GM21447 (cell line): ENCODE data around the gene EMID1.
A peak's percentile ranks its signal among the peaks of the same experiment; 100 is the strongest.

ENCODE experiments used
- ATAC-seq: cut with Tn5 transposase; IDR thresholded peaks from one replicate; pipeline ENCODE4 v1.9.1; 2021; ENCODE audit not compliant: unreplicated experiment

EMID1 gene

GRCh38 chr22:29205594-29206371 is at the start of gene EMID1:
Gene EMID1, plus strand, starts transcription at chr22:29205896. Its CDS starts 143 bp downstream, at chr22:29206039.
- ATAC-seq, result no peak

GRCh38 chr22:29155966-29156365 is 49.7 kb upstream of the EMID1 start:
- no peak for ATAC-seq

GRCh38 chr22:29156507-29156906 is 49.2 kb upstream of the EMID1 start:
- no peak for ATAC-seq

- no peak for ATAC-seq
Observed at GRCh38 chr22:29157759-29158535, 47.7 kb upstream of the EMID1 start.

DNA sequence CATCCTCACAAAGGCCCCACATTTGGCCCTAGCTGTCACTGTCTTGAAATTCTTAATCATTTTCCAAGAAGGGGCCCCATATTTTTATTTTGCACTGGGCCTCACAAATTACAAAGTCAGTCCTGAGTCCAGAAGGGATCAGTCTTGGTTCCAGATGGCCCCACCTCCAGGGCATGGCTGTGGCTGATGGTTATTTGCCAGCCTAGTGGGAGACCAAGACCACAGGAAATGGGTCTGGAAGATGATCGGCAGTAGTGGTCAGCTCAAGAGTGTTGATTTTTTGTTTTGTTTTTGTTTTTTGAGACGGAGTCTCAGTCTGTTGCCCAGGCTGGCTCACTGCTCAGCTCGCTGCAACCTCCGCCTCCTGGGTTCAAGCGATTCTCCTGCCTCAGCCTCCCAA is 47.1 kb upstream of the EMID1 start:
- ATAC-seq, result no peak

DNA sequence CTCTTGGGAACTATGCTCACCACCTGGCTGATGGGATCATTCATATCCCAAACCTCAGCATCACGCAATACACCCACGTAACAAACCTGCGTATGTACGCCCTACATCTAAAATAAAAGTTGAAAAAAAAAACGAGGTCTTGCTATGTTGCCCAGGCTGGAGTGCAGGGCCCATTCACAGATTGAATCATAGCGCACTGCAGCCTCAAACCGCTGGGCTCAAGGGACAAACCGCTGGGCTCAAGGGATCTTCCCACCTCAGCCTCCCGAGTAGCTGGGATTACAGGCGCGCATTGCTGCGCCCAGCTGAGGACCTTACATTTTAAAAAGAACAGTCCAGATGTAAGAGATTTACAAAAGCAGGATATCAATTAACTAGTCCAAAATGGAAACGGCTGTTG is 41.9 kb upstream of the EMID1 start:
- ATAC-seq, result no peak

DNA sequence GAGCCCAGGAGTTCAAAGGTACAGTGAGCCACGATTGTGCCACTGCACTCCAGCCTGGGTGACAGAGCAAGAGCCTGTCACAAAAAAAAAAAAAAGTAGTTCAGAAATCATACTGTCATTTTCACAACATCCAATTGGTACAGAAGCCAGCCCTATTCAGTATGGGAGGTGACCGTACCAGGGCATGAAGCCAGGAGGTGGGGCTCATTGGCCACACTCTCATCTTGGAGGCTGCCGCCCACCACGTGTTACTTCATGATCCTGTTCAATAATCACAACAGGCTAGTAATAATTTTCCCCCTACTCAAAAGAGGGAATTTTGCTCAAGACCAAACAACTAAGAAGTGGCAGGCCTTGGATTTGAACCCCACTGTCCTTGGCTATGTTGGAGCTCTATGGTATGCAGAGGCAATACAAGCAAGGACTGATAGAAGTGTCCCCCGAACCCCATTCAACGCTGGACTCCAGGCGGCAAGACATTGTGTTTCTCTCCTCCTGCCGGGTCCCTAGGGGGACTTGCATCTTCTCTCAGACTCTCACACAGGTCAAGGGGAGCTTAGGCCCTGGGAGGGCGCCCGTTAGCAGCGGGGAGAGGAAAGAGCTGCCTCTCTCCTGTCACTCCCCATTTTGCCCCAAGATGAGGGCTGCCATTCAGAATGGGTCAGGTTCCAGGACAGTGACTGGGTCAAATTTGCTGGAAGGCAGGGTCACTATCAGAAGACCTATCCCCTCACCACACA is 40.2 kb upstream of the EMID1 start:
- ATAC-seq, result no peak

- no peak for ATAC-seq
Observed at GRCh38 chr22:29166180-29166579, 39.5 kb upstream of the EMID1 start.

- peak; percentile 75 for ATAC-seq
Observed at GRCh38 chr22:29167032-29167911, 38.4 kb upstream of the EMID1 start.

- ATAC-seq, result no peak
Observed at GRCh38 chr22:29171721-29172120, 34.0 kb upstream of the EMID1 start.

- ATAC-seq, result no peak
Observed at GRCh38 chr22:29172216-29172615, 33.5 kb upstream of the EMID1 start.

GRCh38 chr22:29175312-29175835 is 30.3 kb upstream of the EMID1 start:
- ATAC-seq, result no peak

DNA sequence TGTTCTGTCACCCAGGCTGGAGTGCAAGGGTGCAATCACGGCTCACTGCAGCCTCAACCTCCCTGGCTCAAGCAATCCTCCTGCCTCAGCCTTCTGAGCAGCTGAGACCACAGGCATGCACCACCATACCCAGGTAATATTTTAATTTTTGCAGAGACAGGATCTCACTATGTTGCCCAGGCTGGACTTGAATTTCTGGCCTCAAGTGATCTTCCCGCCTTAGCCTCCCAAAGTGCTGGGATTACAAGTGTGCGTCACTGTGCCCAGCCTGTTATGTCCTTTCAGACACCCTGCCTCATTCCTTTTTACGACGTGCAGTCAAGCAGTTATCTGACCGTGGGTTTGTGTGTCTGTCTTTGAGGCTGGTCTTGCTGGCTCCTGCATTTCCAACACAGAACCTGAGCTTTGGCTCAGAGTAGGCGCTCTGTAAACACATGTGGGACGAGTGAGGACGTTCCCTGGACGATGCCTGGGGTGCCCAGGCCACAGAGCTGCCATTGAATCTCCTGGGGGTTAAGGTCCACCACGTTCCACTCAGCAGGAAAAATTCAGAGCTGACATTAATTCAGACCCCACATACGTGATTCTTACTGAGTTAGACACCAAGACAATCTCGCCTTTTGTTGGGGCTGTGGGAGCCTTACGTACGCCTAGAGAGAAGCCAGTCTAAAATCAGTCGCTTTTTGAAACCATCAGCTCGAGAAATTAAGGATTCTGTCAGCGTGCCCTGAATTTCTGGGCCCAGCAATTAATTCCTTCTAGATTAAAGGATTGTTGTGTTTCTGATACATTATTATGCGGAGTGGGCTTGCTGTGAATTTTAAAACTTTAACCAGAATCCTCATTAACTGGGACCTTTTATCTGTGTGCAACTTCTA is 21.5 kb upstream of the EMID1 start:
- no peak for ATAC-seq

DNA sequence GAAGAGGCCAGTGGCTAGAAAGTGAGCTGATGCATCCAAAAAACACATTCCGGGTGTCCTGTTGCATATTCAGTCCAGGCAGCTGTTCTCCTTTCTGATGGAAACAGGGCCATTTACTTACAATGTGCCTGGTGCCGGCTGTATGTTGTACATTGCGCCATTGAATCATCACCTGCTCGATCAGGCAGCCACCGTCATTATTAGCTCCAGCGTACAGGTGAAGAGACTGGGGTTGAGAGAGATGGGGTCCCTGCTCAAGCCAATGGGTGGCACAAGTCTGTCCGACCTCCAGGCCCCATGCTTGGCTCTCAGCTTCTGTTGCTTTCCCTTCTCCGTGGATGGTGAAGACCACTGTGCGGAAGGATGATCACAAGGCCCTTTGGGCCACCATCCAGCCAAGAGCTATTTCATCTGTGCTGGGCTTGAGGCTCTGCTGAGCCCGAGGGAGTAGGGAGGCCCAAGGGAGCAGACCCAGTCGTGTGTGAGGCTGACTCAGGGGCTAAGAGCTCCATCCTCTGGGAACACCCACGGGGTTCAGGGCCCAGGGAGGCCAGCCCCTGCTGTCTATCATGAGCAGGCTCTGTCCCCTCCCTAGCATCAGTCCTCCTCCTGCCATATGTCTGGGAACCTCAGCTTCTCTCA is 20.7 kb upstream of the EMID1 start:
- ATAC-seq, result no peak

GRCh38 chr22:29186302-29186701 is 19.4 kb upstream of the EMID1 start:
- no peak for ATAC-seq

DNA sequence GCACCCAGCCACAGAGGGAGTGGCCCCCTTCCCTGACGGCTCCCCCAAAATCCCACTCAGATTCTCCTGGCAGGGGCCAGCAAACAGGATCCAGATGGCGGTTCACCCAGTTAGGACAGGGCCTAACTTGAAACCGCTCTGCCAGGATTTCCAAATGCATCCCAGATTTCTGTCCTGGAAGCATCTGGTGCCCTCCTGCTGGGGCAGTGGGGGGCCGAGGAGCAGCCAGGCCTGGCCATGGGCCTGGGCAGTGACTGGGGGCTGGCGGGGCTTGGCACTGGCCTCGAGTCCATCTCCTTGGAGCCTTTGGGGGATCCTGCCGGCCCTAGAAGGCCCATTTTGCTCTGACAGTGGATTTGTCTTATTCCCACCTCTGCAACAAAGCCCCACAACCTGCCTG is 17.9 kb upstream of the EMID1 start:
- no peak for ATAC-seq

- ATAC-seq, result no peak
Observed at GRCh38 chr22:29190051-29190450, 15.6 kb upstream of the EMID1 start.

DNA sequence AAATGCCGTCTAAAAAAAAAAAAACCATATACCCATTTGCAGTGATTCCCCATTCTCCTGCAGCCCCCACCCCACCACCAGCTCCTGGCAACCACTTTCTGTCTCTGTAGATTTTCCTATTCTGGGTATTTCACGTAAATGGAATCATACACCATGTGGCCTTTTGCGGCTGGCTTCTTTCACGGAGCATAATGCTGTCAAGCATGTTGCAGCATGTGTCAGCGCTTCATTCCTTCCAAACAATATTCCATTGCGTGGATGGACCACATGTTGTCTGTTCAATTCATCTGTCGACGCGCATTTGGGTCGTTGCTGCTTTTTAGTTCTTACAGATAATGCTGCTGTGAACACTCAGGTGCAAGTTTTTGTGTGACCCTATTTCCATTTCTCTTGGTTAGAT is 14.8 kb upstream of the EMID1 start:
- ATAC-seq, result no peak

DNA sequence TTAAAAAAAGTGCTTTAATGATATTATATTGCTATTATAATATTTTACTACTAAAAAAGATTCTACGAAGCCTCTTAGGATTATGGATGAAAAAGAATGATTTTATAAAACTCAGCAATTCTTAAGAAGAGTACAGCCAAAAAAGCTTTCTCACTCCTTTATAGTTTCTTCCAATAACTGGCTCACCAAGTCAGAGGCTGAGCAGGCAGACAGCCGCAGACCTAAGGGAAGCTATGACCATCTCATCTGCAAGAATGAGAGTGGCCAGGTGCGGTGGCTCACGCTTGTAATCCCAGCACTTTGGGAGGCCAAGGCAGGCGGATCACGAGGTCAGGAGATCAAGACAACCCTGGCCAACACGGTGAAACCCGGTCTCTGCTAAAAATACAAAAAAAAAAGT is 12.7 kb upstream of the EMID1 start:
- ATAC-seq, result no peak
